Liver (tissue), 9 donors: ENCODE results near the gene AGER. TPM values are rescaled to one million over a fixed set of nuclear protein-coding genes. Genes with fewer than 3 reads are reported as not detected.

Source experiments
- DNase-seq: peaks from one replicate; pipeline ENCODE4 v3.0.0-alpha.2; 2017; ENCODE audit warnings: low spot score
- H3K27ac ChIP-seq, 2 donors: one replicate each; pipeline ENCODE4 v1.7.0; 2013; ENCODE audit warnings: inconsistent platforms in 2 of 2, low read length in 2 of 2, control low read depth in 1 of 2, low read depth in 1 of 2, mild to moderate bottlenecking in 1 of 2
- H3K27me3 ChIP-seq, 4 donors: one replicate each; pipeline versions ENCODE4 v1.6.1 to v1.7.0; 2013; ENCODE audit warnings: low read length in 3 of 4, inconsistent platforms in 1 of 4, mild to moderate bottlenecking in 1 of 4, moderate library complexity in 1 of 4; ENCODE audit not compliant: control insufficient read depth in 4 of 4, insufficient read depth in 4 of 4
- H3K36me3 ChIP-seq, 4 donors: one replicate each; pipeline versions ENCODE4 v1.6.1 to v1.7.0; 2013; ENCODE audit warnings: low read length in 3 of 4, mild to moderate bottlenecking in 3 of 4, low read depth in 1 of 4, moderate library complexity in 1 of 4; ENCODE audit not compliant: control insufficient read depth in 4 of 4, insufficient read depth in 3 of 4
- H3K4me1 ChIP-seq, 4 donors: one replicate each; pipeline versions ENCODE4 v1.6.1 to v1.7.0; 2013; ENCODE audit warnings: low read length in 3 of 4, mild to moderate bottlenecking in 3 of 4, moderate library complexity in 1 of 4; ENCODE audit not compliant: control insufficient read depth in 4 of 4, insufficient read depth in 4 of 4
- H3K4me3 ChIP-seq, 3 donors: one replicate each; pipeline versions ENCODE4 v1.6.1 to v1.7.0; 2013; ENCODE audit warnings: low read length in 3 of 3, control low read depth in 1 of 3, low read depth in 1 of 3, mild to moderate bottlenecking in 1 of 3
- H3K9ac ChIP-seq, 2 donors: one replicate each; pipeline ENCODE4 v1.7.0; 2013; ENCODE audit warnings: low read length in 2 of 2, mild to moderate bottlenecking in 2 of 2, moderate library complexity in 2 of 2, control low read depth in 1 of 2, low read depth in 1 of 2
- H3K9me3 ChIP-seq, 4 donors: one replicate each; pipeline versions ENCODE4 v1.6.1 to v1.7.0; 2013; ENCODE audit warnings: low read length in 3 of 4; ENCODE audit not compliant: control insufficient read depth in 4 of 4
- EGR1 ChIP-seq, 2 donors: IDR thresholded peaks; 2 replicates each; pipeline ENCODE4 v1.6.1; 2016 to 2018; ENCODE audit warnings: antibody characterized with exemption in 2 of 2, low read depth in 2 of 2
- FOXA1 ChIP-seq: IDR thresholded peaks from 2 replicates; pipeline ENCODE4 v1.6.1; 2016; ENCODE audit warnings: antibody characterized with exemption
- FOXA2 ChIP-seq: IDR thresholded peaks from 2 replicates; pipeline ENCODE4 v1.6.1; 2016; ENCODE audit warnings: antibody characterized with exemption
- GABPA ChIP-seq, 2 donors: IDR thresholded peaks in 1 of 2; conservative IDR thresholded peaks in 1 of 2; 2 replicates each; pipeline ENCODE4 v1.6.1; 2016; ENCODE audit warnings: antibody characterized with exemption in 2 of 2, mild to moderate bottlenecking in 1 of 2, moderate library complexity in 1 of 2
- HNF4A ChIP-seq, 2 donors: conservative IDR thresholded peaks; 2 replicates each; pipeline ENCODE4 v1.6.1; 2016; ENCODE audit warnings: antibody characterized with exemption in 2 of 2, mild to moderate bottlenecking in 2 of 2
- HNF4G ChIP-seq: IDR thresholded peaks from 2 replicates; pipeline ENCODE4 v1.6.1; 2016; ENCODE audit warnings: antibody characterized with exemption
- JUND ChIP-seq, 2 donors: IDR thresholded peaks; 2 replicates each; pipeline ENCODE4 v1.6.1; 2016; ENCODE audit warnings: antibody characterized with exemption in 2 of 2
- NR2F2 ChIP-seq: IDR thresholded peaks from 2 replicates; pipeline ENCODE4 v1.6.1; 2016; ENCODE audit warnings: antibody characterized with exemption
- REST ChIP-seq: IDR thresholded peaks from 2 replicates; pipeline ENCODE4 v1.6.1; 2016; ENCODE audit warnings: antibody characterized with exemption, mild to moderate bottlenecking
- RXRA ChIP-seq, 2 donors: IDR thresholded peaks; 2 replicates each; pipeline ENCODE4 v1.6.1; 2017 to 2018; ENCODE audit warnings: antibody characterized with exemption in 2 of 2, mild to moderate bottlenecking in 1 of 2
- SP1 ChIP-seq: IDR thresholded peaks from 2 replicates; pipeline ENCODE4 v1.6.1; 2018; ENCODE audit warnings: antibody characterized with exemption, mild to moderate bottlenecking
- TAF1 ChIP-seq: conservative IDR thresholded peaks from 2 replicates; pipeline ENCODE4 v1.6.1; 2016; ENCODE audit warnings: antibody characterized with exemption, mild to moderate bottlenecking
- WGBS: extraction: QIAGEN DNeasy Blood & Tissue Kit; methylation state at CpG from one replicate; pipeline ENCODE4 v1.1.7; 2013; 5-methylcytosine and 5-hydroxymethylcytosine counted together
- polyA plus RNA-seq, 2 donors: library from polyadenylated mRNA; stranded (reverse) in 1 of 2; unstranded in 1 of 2; fragments of 200-250 nt in 1 of 2; fragments of >200 nt in 1 of 2; fragmentation: Nextera tagmentation in 1 of 2; extraction: Ambion mirVana in 1 of 2; gene quantifications; one replicate each; pipeline versions ENCODE4 v1.2.1 to v1.2.3, GENCODE V29; 2013 to 2015
- total RNA-seq, 2 donors: library from RNA; depleted of rRNA; stranded (reverse); fragments of >200 nt; gene quantifications; one replicate each; pipeline ENCODE4 v1.2.3, GENCODE V29; 2014
- TF ChIP-seq, protein P1 (sequence below): fragments of 150-350 bp; IDR thresholded peaks from 2 replicates; pipeline ENCODE4 v1.5.1; 2017; ENCODE audit warnings: improper control_type of control experiment, low read depth, low read length; ENCODE audit not compliant: missing input control
- TF ChIP-seq, protein P2 (sequence below): IDR thresholded peaks from 2 replicates; pipeline ENCODE4 v1.6.1; 2016; ENCODE audit warnings: antibody characterized with exemption
- donor health status: healthy.
- donor health status: healthy.
- donor health status: healthy.
- donor health status: healthy.
- donor health status: healthy.

AGER gene
- total and polyA plus RNA-seq, 4 donors = 0.47 to 0.92 (median 0.83) TPM

DNA sequence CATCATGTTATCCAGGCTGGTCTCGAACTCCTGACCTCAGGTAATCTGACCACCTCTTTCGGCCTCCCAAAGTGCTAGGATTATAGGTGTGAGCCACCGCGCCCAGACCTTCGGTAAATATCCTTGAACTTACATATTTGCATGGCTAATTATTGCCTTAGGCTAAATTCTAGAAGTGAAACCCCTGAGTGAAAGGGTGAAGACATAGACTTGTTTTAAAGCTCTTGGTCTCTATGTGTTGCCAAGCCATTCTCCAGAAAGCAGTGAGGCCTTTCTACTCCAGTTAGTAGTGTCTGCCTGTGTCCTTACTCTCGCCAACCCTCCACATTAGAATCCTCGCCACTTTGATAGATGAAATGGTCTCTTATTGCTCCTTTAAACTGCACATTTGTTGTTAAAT lies 42.4 kb upstream of the AGER start:
- no peak overlapping the region for H3K27ac ChIP-seq
- 95% methylated on average over 7 of the region's 7 CpGs for WGBS

DNA sequence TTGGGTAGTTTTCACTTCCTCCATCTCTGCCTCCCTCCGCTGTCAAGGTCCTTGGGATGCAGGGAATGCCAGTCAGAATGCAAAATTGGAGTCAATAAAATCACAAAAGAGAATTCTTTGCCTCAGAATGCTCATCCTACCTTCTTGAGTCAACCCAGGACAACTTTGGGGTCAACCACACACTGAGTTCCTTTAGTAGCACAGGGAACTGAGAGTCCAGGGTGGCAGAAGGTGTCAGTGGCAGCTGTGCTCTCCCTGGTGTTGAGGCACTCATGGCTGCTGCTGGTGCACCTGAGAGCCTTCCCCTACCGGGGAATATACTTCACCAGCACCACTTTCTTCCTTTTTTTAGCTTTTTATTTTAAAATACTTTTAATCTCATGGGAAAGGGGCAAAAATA lies 40.6 kb upstream of the AGER start:
- Histone ChIP-seq H3K9ac (no peak overlapping the region), H3K4me1 (no peaks in the 10 kb centered on the region), H3K27ac (no peak overlapping the region), H3K9me3 (no peaks in the 10 kb centered on the region), H3K4me3 (no peak overlapping the region), H3K27me3 (no peaks in the 10 kb centered on the region), H3K36me3 (no peaks in the 10 kb centered on the region)
- no peak for DNase-seq
- TF ChIP-seq GABPA (IDR thresholded peaks at IDR 0.05 in 1 of 2, conservative IDR thresholded peaks at IDR 0.05 in 1 of 2) = no peak
- no peak for TF ChIP-seq FOXA2
- TF ChIP-seq RXRA (IDR thresholded peaks at IDR 0.05) = no peak
- no peak for TF ChIP-seq REST
- TF ChIP-seq EGR1 (IDR thresholded peaks at IDR 0.05; ENCODE audit: low read depth in 2 of 2) = no peak
- no peak for TF ChIP-seq NR2F2
- no peak for TF ChIP-seq TAF1
- TF ChIP-seq SP1 = no peak
- TF ChIP-seq, protein P1, sequence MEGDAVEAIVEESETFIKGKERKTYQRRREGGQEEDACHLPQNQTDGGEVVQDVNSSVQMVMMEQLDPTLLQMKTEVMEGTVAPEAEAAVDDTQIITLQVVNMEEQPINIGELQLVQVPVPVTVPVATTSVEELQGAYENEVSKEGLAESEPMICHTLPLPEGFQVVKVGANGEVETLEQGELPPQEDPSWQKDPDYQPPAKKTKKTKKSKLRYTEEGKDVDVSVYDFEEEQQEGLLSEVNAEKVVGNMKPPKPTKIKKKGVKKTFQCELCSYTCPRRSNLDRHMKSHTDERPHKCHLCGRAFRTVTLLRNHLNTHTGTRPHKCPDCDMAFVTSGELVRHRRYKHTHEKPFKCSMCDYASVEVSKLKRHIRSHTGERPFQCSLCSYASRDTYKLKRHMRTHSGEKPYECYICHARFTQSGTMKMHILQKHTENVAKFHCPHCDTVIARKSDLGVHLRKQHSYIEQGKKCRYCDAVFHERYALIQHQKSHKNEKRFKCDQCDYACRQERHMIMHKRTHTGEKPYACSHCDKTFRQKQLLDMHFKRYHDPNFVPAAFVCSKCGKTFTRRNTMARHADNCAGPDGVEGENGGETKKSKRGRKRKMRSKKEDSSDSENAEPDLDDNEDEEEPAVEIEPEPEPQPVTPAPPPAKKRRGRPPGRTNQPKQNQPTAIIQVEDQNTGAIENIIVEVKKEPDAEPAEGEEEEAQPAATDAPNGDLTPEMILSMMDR = no peak
- 78% methylated on average over 2 of the region's 2 CpGs for WGBS

More for the DNA sequence above, 42.4 kb upstream of the AGER start:
- DNase-seq = no peak
- no peak overlapping the region for H3K9ac ChIP-seq
- H3K9me3 ChIP-seq = no peaks in the 10 kb centered on the region
- H3K27me3 ChIP-seq = no peaks in the 10 kb centered on the region
- TF ChIP-seq HNF4A (conservative IDR thresholded peaks at IDR 0.05) (no peak), HNF4G (no peak), FOXA2 (no peak), JUND (IDR thresholded peaks at IDR 0.05) (no peak), FOXA1 (no peak), GABPA (IDR thresholded peaks at IDR 0.05 in 1 of 2, conservative IDR thresholded peaks at IDR 0.05 in 1 of 2) (no peak)
- TF ChIP-seq, protein P1 = no peak
- TF ChIP-seq, protein P2, sequence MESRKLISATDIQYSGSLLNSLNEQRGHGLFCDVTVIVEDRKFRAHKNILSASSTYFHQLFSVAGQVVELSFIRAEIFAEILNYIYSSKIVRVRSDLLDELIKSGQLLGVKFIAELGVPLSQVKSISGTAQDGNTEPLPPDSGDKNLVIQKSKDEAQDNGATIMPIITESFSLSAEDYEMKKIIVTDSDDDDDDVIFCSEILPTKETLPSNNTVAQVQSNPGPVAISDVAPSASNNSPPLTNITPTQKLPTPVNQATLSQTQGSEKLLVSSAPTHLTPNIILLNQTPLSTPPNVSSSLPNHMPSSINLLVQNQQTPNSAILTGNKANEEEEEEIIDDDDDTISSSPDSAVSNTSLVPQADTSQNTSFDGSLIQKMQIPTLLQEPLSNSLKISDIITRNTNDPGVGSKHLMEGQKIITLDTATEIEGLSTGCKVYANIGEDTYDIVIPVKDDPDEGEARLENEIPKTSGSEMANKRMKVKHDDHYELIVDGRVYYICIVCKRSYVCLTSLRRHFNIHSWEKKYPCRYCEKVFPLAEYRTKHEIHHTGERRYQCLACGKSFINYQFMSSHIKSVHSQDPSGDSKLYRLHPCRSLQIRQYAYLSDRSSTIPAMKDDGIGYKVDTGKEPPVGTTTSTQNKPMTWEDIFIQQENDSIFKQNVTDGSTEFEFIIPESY = no peak
- H3K4me1 ChIP-seq = no peaks in the 10 kb centered on the region
- no peaks in the 10 kb centered on the region for H3K36me3 ChIP-seq
- H3K4me3 ChIP-seq = no peak overlapping the region
